Epithelial cell of prostate (primary cell): ENCODE measurements around the gene HDAC10.

ENCODE experiments used
- DNase-seq: peaks from one replicate; pipeline ENCODE4 v3.0.0-alpha.2; 2011; ENCODE audit warnings: low read depth, low spot score
- H3K27ac ChIP-seq: fragments of 450-650 bp; 2 replicates; pipeline ENCODE4 v1.5.1; 2017; ENCODE audit warnings: mild to moderate bottlenecking

The HDAC10 gene

DNA sequence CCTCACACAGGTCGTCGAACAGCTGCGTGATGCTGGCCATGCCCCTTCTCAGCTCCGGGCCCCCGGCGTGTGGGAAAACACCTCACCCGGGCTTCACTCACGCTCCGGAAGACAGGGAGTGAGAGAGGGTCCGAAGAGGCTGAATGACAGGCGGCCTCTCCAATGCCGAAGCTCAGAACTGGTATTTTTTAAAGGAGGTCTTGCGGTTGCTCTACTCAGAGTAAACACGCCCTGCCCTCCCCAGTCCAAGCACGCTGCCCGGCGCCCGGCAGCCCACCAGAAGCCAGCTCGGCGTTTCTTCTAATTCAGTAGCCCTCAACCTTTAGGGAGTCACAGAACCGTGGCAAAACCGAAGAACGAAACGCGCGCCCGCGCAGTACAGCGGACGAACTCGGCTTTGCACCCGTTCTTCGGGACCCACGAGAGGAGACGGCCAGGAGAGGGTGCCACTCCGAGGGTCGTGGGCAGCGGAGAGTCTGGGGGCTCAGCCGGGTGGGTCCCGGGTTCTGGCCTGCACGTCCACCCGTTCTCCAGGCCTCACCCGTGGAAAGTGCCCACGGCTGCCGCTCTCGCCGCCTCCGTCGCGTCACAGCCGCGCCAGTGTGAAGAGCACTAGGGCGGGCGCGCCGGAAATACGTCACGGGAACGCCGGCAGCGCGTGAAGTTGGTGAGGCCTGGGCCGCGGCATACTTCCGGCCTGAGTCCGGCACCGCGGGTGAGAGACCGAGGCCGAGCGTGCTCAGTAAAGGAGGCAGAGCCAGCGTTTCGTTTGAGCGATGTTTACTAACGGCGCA, 6.4 kb downstream of the HDAC10 start, which contains the start of gene TUBGCP6:
TUBGCP6 (minus strand) TSS at position 604 of the 794 bp plus-strand sequence; CDS start at position 40, 564 bp downstream.
- DNase-seq, result peak; percentile 51
- peak within 1 kb of the TSS; percentile 86 for H3K27ac ChIP-seq

DNA sequence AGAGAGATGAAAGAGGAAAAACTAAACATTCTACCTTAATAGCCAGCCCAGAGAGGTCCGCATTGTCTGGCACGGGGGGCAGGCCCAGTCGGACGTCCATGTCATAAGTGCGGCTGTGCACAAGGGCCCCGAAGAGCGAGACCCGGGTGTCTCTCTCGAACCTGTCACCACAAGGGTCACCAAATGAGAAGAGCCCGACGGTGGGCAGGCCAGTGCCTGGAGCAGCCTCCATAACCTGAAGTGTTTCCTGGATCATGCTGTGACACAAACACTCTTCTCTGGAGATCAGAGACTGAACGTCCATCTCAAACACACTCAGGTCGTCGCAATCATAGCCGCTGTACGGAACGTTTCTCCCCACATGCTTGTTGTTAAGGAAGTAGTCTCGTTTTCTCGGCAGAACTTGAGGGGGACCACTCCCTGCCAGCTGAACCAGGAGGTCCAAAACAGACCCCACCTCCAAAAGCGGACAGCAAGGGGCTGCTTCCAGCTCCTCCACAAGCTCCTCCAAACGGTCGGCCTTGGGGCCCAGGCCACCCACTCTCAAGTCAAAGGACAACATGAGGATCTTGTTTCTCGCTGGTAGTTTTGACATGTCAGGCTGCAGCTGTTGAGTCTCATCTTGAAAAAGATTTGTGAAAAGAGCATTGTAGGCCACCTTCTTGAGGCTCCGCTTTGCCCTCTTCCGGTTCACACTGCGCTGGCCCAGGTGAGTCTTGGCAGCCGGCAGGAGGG, 7.2 kb downstream of the HDAC10 start:
- no peak for DNase-seq
- peak overlapping the region; percentile 86 for H3K27ac ChIP-seq

DNA sequence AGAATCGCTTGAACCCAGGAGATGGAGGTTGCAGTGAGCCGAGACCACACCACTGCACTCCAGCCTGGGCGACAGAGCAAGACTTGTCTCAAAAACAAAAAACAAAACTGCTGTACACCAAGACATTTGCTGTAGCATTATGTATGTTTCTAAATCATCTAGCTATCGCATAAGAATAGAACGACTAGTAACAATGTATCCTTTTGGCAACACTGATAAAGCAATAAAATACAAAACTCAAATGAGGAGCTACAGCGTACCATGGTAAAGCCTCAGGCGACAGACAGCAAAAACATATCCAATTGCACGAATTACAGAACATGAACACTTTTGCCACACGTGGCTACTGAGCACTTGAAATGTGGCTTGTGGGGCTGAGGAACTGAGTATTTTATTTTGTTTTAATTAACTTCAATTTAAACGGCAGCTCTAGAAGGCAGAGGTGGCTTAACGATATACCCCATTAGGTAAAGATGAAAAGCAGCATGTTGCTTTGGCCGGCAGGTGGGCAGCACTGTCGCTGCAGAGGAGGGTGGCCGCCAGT, 8.6 kb downstream of the HDAC10 start:
- no peak for DNase-seq
- no peak overlapping the region for H3K27ac ChIP-seq

DNA sequence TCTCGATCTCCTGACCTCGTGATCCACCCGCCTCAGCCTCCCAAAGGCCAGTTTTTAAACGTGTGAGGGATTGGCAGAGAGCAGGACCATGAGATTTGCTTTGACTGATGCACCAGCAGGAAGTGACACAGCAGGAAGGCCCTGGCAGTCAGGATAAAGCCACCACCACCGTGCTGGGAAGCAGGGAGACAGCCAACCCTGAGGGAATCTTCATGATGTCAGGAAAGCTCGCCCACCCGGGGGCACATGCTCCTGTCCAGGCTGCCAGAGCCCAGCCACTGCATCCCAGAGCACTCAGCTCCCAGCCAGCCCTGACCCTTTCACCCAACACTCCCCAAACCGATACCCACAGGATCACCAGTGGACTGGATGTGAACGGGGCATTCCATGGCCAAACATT, 12.3 kb downstream of the HDAC10 start:
- H3K27ac ChIP-seq, result no peak overlapping the region
- no peak for DNase-seq

DNA sequence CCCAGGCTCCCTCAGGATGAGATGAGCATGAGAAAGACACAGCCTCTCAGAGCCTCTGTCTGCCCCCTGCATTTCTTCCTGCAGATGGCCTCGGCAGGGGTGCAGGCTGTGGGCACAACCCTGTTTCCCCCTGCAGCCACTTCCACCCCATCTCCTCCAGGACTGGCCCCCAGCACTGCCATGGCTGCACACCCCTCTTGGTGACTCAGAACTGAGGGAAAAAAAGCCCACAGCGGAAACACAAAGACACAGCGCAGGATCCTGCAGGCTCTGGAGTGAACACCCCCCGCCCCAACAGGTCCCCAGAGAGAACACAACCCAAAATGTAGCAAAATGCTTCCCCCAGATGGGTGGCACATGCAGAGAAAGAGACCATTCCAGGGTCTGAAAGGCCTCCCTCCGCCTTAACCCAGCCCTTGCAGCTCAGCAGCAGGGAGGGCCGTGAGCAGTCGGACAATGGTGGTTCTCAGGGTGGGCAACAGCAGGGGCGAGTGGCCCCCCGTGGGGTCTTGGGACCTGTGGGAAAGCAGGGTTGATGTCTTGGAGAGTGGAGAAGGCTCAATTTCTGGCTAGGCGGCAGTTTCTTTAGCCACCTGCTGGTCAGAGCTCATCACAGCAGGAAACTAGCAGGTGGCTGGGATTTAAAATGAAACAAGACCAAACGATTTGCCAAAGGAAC, 14.2 kb downstream of the HDAC10 start:
- no peak for DNase-seq
- H3K27ac ChIP-seq, result no peak overlapping the region

DNA sequence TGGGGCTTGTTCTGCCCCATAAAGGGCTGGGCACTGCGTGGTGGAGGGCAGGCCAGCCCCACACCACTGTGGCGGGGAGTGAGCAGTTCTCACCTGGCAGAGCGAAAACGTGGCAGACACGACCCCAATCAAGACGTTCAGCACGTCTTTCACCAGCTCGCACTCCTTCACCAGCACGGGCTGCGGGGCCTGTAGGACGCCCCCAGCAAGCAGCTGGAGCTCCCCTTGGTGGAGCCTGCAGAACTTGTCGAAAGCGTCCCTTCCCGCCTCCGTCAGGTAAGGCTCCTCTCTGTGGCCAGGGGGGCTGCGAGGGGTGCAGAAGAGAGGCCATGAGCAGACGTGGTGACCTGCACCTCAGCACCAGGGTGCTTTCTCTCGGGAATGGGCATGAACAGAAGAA, 17.8 kb downstream of the HDAC10 start:
- no peak overlapping the region for H3K27ac ChIP-seq
- DNase-seq, result no peak

DNA sequence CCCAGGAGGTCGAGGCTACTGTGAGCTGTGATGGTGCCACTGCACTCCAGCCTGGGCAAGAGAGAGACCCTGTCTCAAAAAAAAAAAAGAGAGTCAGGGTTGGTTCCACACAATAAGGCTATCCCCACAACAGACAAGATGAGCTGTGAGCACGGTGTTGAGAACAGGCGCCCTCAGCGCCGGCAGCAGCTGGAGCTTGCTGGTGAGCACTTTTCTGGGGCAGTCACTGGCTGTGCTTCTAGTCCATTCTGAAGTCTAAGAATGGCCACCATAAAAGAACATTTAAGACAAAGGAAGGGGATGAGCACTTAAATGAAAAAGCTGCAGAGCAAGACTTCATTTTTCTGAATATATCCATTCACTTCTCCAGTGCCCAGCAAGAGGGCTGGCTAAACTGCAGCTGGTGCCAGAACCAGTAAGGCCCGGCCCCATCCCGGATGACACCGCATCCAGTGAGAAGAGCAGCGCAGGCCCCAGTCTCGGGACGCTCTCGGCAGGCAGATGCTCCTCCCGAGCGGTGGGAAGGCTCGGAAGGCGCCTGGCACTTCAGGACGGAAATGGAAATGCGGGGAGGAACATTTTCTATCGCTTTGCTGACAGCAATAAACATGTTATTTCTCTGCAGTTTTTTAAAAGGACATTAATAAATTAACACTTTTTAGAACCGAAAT, 18.4 kb downstream of the HDAC10 start:
- H3K27ac ChIP-seq, result no peak overlapping the region
- no peak for DNase-seq

DNA sequence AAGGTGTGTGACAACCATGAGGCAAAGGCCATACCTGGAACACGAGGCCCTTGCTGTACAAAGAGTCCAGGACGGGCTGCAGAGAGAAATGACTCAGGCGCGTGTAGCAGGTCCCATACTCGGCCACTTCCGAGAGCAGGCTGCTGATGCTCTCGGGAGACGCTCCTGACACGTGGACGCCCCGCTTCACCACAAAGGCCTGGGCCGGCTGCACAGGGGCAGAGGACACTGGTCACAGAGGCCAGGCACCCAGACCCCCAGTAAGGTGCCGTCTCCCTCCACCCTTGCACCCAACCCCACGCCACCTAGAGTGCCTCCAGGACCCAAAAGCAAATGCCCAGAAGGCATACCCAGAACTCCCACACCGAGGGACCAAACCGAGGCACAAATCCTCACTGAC, 21.7 kb downstream of the HDAC10 start:
- H3K27ac ChIP-seq, result no peak overlapping the region
- no peak for DNase-seq

DNA sequence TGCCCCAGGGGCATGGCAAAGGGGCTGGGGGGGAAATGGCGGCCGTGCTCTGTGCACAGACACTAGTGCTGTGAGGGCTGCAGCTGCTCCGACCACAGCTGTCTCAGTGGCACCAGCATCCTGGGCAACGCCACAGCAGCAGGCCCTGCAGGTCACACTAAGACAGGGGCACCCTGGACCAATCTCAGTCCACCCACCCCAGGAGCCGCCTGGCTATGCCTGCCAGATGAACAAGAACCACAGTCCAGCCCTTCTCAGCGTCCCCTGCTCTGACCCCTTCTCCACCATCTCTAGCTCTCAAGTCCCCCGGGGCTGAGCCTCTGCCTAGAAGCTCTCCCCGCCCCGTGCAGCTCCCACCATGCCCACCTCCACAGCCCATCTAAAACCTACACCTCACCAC, 22.7 kb downstream of the HDAC10 start:
- no peak overlapping the region for H3K27ac ChIP-seq
- DNase-seq, result no peak

DNA sequence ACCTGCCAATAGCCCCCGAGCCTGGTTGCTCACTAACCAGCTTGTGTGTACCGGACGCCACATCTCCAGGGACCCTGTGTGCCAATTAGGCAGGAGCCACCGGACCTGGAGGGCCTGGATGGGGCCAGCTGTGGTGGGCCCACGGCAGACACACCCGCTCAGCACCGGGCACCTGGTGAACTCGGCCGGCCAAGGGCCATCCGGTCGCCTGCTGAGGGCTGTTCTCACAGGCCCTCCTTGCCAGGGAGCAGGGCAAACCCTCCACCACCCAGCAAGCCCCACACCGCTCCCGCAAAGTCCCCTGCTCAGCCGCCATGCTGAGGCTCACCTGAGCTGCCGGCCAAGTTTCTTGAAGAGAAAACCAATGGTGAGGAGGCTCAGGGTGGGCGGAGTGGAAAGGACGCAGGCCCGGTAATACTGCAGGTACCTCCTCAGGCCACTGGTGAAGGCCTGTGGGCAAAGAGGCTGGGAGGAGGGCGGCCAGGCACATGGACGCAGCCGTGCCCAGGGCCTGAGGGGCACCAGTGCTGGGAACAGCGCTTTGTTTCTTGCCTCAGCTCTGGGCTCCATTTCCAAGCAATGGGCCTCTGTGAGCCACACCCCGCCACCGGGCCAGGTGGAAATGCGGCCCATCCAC, 23.4 kb downstream of the HDAC10 start:
- no peak for DNase-seq
- H3K27ac ChIP-seq, result no peak overlapping the region

DNA sequence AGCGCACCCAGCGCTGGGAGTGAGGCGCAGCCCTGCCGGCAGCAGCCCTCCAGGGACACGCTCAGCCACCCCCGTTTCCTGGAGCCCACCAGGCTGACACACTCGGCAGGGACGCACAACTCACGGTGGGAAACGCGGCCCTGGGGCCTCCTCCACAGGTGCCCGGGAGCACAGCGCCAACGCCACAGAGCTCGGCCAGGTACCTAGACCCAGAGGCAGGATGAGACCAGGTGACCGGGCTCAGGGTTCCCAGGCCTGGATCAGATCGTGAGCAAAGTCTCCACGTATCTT, 24.2 kb downstream of the HDAC10 start:
- DNase-seq, result no peak
- H3K27ac ChIP-seq, result no peak overlapping the region

DNA sequence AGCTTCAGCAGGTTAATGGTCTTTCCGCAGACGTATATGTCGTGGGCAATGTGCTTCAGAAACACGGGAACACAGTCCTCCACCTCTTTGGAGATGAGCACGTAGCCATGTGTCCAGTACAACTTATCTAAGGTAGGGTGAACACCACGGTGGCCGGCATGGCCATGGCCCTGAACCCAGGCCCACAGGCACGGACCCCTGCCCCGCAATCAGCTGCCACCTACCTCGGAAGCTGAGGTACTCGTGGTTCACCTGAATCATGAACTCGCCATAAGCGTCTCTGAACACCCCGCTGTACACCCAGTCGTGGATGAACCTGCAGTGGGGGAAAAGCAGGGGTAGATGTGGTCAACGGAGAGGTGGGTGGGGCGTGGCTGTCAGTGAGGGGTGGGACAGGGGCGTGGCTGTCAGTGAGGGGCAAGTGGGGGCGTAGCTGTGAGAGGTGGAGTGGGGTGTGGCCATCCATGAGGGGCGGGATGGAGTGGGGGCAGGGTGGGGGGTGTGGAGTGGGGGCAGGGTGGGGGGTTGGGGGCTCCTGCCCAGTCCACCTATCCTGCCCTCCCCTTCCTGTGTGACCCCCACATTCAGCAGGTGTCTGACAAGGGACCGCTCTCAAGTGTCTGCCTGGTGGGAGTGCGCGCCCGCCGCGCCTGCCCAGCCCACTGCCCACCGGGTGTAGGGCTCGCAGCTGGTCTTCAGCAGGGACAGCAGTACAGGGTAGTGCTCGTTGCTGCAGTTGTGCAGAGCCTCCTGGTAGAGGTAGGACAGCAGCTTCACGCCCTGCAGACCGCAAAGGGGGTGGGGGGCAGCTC, 24.8 kb downstream of the HDAC10 start:
- no peak for DNase-seq
- H3K27ac ChIP-seq, result no peak overlapping the region

DNA sequence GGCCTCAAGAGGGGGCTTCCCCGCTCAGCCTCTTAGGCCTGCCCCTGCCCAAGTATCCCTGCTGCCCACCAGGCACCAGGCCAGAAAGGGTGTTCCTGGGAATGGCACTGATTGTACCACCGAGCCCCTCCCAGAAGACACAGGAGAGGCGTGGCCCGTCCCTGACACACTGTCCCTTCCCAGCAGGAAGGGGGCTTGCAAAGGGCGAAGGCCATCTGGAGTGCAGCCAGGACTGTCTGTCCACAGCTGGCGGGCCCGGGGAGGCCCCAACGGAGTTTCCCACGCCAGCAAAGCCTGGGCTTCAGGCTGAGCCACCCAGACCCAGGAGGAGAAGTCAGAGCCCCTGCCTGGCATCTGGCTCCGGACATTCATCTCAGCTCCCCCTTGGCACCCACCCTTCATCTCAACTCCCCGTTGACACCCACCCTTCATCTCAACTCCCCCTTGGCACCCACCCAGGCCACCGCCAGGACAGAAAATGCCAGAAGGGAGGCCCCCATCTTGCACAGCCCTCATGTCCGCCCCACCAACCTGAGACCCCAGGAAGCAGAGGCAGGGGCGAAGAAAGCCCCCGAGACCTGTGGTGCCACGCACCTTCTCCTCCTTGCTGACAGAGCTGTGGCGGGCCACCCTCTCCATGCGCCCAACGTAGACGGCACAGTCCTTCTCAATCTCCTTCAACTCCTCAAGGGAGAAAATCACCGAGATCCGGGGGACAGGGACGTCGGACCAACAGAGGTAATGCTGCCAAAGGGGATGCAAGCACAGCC, 25.7 kb downstream of the HDAC10 start:
- H3K27ac ChIP-seq, result no peak overlapping the region
- no peak for DNase-seq

DNA sequence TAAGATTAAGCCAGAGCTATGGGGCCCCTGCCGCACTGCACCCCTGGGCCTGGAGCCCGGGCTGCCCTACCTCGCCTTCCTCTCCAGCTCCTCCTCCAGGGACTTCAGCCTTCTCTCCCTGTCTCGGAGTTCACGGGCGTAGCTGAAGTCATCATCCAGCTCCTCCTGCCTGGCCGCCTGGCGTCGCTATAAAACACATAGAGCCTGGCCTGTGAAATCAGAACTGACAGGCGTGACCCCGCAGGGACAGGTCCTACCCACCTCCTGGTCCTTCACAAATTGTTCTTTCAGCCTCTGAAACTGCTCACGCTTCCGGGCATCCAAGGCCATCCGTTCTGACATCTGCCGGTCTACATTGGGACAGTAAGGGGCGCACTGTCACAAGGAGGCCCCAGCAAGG, 27.0 kb downstream of the HDAC10 start:
- no peak for DNase-seq
- H3K27ac ChIP-seq, result no peak overlapping the region

DNA sequence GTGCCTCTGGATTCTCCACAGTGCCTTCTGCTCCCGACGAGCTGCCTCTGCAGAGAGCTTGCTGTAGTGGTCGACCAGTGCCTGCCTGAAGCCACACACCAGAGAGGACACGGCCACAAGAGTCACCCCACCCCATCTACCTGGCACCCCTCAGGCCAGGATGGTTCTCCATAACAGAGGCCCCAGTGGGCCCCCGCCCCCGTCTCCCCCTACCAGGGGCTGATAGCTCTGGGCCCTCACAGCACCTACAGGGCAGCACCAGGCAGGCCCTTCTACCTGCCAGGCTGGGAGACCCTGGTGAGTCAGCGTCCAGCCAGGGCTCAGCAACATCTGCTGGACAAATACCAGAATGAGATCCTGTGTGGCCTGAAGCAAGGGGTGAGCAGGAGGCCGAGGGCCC, 28.6 kb downstream of the HDAC10 start:
- DNase-seq, result no peak
- H3K27ac ChIP-seq, result no peak overlapping the region

DNA sequence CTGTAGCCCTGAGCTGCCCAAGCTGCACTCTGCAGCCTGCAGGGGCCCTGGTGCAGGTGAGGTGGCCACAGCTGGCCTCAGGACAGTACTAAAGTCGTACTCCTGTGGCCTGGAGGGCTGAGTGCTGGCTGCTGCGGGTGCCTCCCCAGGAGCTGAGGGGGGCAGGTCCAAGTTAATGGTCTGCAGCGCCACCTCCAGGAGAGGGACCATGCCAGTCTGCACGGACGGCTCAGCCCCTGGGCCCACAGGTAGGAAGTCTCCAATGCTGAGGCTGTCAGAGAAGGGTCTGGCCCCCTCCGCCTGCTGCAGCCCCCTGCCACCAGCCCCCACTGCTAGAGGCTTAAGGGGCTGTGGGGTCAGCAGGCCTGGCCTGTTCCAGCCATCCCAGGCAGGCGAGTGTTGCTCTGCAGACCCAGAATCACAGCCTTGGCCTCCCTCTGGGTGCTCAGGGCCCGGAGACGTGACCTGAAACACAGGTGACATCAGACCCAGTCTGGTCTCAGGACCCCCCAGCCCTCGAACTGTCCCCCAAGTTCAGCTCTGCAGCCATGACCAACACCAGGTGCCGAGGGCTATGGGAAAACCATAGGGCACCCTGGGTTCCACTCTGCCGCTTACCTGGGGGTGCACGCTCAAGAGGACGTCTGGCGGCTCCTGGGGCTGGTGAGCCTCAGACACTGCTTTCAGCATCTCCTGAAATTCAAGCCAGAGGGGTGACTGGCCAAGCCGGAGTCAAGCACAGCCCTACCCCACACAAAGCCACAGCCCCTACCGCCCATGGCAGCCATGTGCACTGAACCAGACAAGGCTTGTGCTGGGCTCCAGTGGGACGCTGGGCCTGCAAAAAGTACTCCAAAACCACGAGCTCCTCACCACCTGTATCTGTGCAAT, 29.4 kb downstream of the HDAC10 start:
- no peak for DNase-seq

DNA sequence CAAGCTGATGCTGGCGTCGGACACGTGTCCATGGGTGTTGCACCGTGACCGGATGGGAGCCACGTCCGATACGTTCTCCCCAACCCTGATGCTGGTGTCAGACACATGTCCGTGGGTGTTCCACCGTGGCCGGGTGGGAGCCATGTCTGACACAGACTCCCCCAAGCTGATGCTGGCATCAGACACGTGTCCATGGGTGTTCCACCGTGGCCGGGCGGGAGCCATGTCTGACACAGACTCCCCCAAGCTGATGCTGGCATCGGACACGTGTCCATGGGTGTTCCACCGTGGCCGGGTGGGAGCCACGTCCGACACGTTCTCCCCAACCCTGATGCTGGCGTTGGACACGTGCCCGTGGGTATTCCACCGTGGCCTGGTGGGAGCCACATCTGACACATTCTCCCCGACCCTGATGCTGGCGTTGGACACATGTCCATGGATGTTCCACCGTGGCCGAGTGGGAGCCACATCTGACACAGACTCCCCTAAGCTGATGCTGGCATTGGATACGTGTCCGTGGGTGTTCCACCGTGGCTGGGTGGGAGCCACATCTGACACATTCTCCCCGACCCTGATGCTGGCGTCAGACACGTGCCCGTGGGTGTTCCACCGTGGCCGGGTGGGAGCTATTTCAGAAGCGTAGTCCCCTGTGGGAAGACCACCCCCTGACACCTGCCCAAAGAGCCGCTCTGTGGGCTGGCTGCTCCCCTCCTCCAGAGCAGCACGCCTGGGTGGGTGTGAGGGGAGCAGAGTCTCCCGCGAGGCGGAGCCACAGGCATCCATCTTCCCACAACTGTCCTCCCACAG, 30.3 kb downstream of the HDAC10 start:
- H3K27ac ChIP-seq, result no peak overlapping the region
- no peak for DNase-seq

More for the DNA sequence above, 29.4 kb downstream of the HDAC10 start:
- no peak overlapping the region for H3K27ac ChIP-seq
